SK-N-MC (cell line): Measurements from ENCODE around the gene MMEL1.
"Not testable (repeated sequence)": the region's sequence is repeated elsewhere in the genome, so short reads cannot be mapped to it uniquely, and the experiment has no call there.

Source experiments
- DNase-seq: peaks from one replicate; pipeline ENCODE4 v3.0.0-alpha.2; 2011; ENCODE audit warnings: low read depth, low spot score
- H3K27ac ChIP-seq: fragments of 200-600 bp; sonication (generic); 2 replicates; pipeline ENCODE4 v1.5.1; 2016; ENCODE audit warnings: mixed run types
- H3K36me3 ChIP-seq: fragments of 200-600 bp; sonication (generic); 2 replicates; pipeline ENCODE4 v1.6.1; 2017; ENCODE audit warnings: antibody characterized with exemption, low read length, mixed read lengths; ENCODE audit not compliant: insufficient read depth
- H3K4me3 ChIP-seq: fragments of 200-600 bp; sonication (generic); 2 replicates; pipeline ENCODE4 v1.5.1; 2016
- H3K9ac ChIP-seq: fragments of 200-600 bp; sonication (generic); 2 replicates; pipeline ENCODE4 v1.8.0; 2017; ENCODE audit warnings: mixed run types, mixed read lengths; ENCODE audit not compliant: insufficient read length
- H3K9me3 ChIP-seq: fragments of 200-600 bp; sonication (generic); 2 replicates; pipeline ENCODE4 v1.6.1; 2017; ENCODE audit warnings: low read depth, mild to moderate bottlenecking, antibody characterized with exemption, low read length, moderate library complexity, mixed read lengths
- EZH2 ChIP-seq: fragments of 200-600 bp; sonication (generic); IDR thresholded peaks from one replicate; pipeline ENCODE4 v1.6.1; 2017; ENCODE audit warnings: antibody characterized with exemption
- FOXP2 ChIP-seq: optimal IDR thresholded peaks from 2 replicates; pipeline ENCODE3; 2011; ENCODE audit warnings: mild to moderate bottlenecking, moderate library complexity; ENCODE audit not compliant: insufficient read depth; ENCODE audit errors: extremely low read length, control extremely low read depth
- POLR2AphosphoS5 ChIP-seq: IDR thresholded peaks from 2 replicates; pipeline ENCODE4 v1.6.1; 2012; ENCODE audit warnings: mild to moderate bottlenecking, low read depth, low read length, borderline replicate concordance

Gene MMEL1

GRCh38 chr1:2549367-2550029, 83.3 kb downstream of the MMEL1 start:
- not testable (repeated sequence) for DNase-seq, H3K27ac ChIP-seq, H3K36me3 ChIP-seq, H3K9me3 ChIP-seq, H3K4me3 ChIP-seq, H3K9ac ChIP-seq

GRCh38 chr1:2548068-2548589, 84.7 kb downstream of the MMEL1 start:
- DNase-seq, result no peak
- no peak for TF ChIP-seq FOXP2
- TF ChIP-seq POLR2AphosphoS5, result no peak
- no peak for TF ChIP-seq EZH2
- Histone ChIP-seq H3K9me3 (no peaks in the 10 kb centered on the region), H3K4me3 (no peak overlapping the region), H3K27ac (no peak overlapping the region), H3K9ac (no peak overlapping the region), H3K36me3 (no peaks in the 10 kb centered on the region)

- no peaks in the 10 kb centered on the region for H3K9me3 ChIP-seq
- no peak for DNase-seq
- H3K27ac ChIP-seq, result peak overlapping the region; percentile 54
- H3K4me3 ChIP-seq, result peak overlapping the region; percentile 71
- H3K9ac ChIP-seq, result no peak overlapping the region
- TF ChIP-seq FOXP2 (no peak), POLR2AphosphoS5 (no peak), EZH2 (no peak)
- H3K36me3 ChIP-seq, result no peaks in the 10 kb centered on the region
These were observed 85.4 kb downstream of the MMEL1 start for GRCh38 chr1:2547210-2548067.

GRCh38 chr1:2546515-2547209, 86.2 kb downstream of the MMEL1 start:
- H3K9ac ChIP-seq, result no peak overlapping the region
- H3K4me3 ChIP-seq, result peak overlapping the region; percentile 71
- H3K9me3 ChIP-seq, result no peaks in the 10 kb centered on the region
- H3K27ac ChIP-seq, result peak overlapping the region; percentile 37; the same call in 1 of the 2 replicates
- no peak for TF ChIP-seq FOXP2
- no peak for TF ChIP-seq EZH2
- no peak for TF ChIP-seq POLR2AphosphoS5
- H3K36me3 ChIP-seq, result no peaks in the 10 kb centered on the region
- DNase-seq, result no peak

- Histone ChIP-seq H3K4me3 (peak overlapping the region; percentile 71), H3K9ac (no peak overlapping the region), H3K36me3 (no peaks in the 10 kb centered on the region), H3K27ac (peak overlapping the region; percentile 64; the same call in 1 of the 2 replicates), H3K9me3 (no peaks in the 10 kb centered on the region)
- TF ChIP-seq EZH2 (no peak), POLR2AphosphoS5 (peak; percentile 70), FOXP2 (no peak)
- DNase-seq, result no peak
These were observed 86.9 kb downstream of the MMEL1 start for GRCh38 chr1:2545754-2546514.

- Histone ChIP-seq H3K27ac (0 out of 2 replicates have a peak overlapping the region, but pooled peaks have one; percentile 64), H3K9me3 (no peaks in the 10 kb centered on the region), H3K4me3 (no peak overlapping the region), H3K36me3 (no peaks in the 10 kb centered on the region), H3K9ac (no peak overlapping the region)
- no peak for DNase-seq
- TF ChIP-seq POLR2AphosphoS5 (no peak), EZH2 (no peak), FOXP2 (no peak)
These were observed 87.8 kb downstream of the MMEL1 start for GRCh38 chr1:2544875-2545640.

GRCh38 chr1:2544093-2544874, 88.5 kb downstream of the MMEL1 start:
- Histone ChIP-seq H3K4me3 (no peak overlapping the region), H3K9me3 (no peaks in the 10 kb centered on the region), H3K27ac (no peak overlapping the region), H3K9ac (no peak overlapping the region), H3K36me3 (no peaks in the 10 kb centered on the region)
- TF ChIP-seq EZH2 (no peak), POLR2AphosphoS5 (no peak), FOXP2 (no peak)
- no peak for DNase-seq
